Measurements from ENCODE around the gene DNAI1. TPM values are rescaled to one million over a fixed set of nuclear protein-coding genes. Genes with fewer than 3 reads are reported as not detected.
A peak's percentile ranks its signal among the peaks of the same experiment; 100 is the strongest.
"Not testable (repeated sequence)": the region's sequence is repeated elsewhere in the genome, so short reads cannot be mapped to it uniquely, and the experiment has no call there.

Gene DNAI1
- total RNA-seq, 1 donor from 2014 or later, result 1.8 TPM

- Histone ChIP-seq H3K4me3 (ENCODE audit: insufficient read depth, low read depth, low read length) (no peak overlapping the region), H3K27ac (ENCODE audit: low read depth, low read length) (no peak overlapping the region), H3K4me1 (ENCODE audit: insufficient read depth, low read length) (peaks cover 9% of the 10 kb centered on the region), H4K20me1 (ENCODE audit: insufficient read depth, low read length) (peaks cover 69% of the 10 kb centered on the region), H3K9ac (ENCODE audit: low read length) (no peak overlapping the region), H2AFZ (ENCODE audit: low read depth, low read length) (no peak overlapping the region), H3K79me2 (ENCODE audit: insufficient read depth, low read length) (peaks cover 9% of the 10 kb centered on the region), H3K27me3 (ENCODE audit: insufficient read depth, low read length) (no peaks in the 10 kb centered on the region), H3K4me2 (ENCODE audit: low read length) (no peak overlapping the region), H3K36me3 (ENCODE audit: insufficient read depth, low read length) (no peaks in the 10 kb centered on the region), H3K9me3 (ENCODE audit: insufficient read depth, low read depth, low read length) (no peaks in the 10 kb centered on the region)
- DNase-seq (ENCODE audit: low read depth) (peak; percentile 47), FAIRE-seq (peak; percentile 90)
- TF ChIP-seq, protein P1, sequence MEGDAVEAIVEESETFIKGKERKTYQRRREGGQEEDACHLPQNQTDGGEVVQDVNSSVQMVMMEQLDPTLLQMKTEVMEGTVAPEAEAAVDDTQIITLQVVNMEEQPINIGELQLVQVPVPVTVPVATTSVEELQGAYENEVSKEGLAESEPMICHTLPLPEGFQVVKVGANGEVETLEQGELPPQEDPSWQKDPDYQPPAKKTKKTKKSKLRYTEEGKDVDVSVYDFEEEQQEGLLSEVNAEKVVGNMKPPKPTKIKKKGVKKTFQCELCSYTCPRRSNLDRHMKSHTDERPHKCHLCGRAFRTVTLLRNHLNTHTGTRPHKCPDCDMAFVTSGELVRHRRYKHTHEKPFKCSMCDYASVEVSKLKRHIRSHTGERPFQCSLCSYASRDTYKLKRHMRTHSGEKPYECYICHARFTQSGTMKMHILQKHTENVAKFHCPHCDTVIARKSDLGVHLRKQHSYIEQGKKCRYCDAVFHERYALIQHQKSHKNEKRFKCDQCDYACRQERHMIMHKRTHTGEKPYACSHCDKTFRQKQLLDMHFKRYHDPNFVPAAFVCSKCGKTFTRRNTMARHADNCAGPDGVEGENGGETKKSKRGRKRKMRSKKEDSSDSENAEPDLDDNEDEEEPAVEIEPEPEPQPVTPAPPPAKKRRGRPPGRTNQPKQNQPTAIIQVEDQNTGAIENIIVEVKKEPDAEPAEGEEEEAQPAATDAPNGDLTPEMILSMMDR (IDR thresholded peaks at IDR 0.05; ENCODE audit: insufficient read depth, low read depth, low read length), result peak; percentile 83
- no peak for TF ChIP-seq EZH2 (IDR thresholded peaks at IDR 0.05; ENCODE audit: insufficient read depth, low read length)
- Mint-ChIP-seq H3K27me3 (ENCODE audit: low read depth, unreplicated experiment) (no peaks in the 10 kb centered on the region), H3K4me1 (ENCODE audit: low read depth, unreplicated experiment) (peaks cover 14% of the 10 kb centered on the region), H3K36me3 (ENCODE audit: low read depth, unreplicated experiment) (peaks cover 15% of the 10 kb centered on the region), H3K9me3 (ENCODE audit: unreplicated experiment) (no peaks in the 10 kb centered on the region), H3K4me3 (ENCODE audit: unreplicated experiment) (no peak overlapping the region), H3K27ac (ENCODE audit: unreplicated experiment) (no peak overlapping the region)
Measured at GRCh38 chr9:34437006-34437925, 21.3 kb upstream of the DNAI1 start.

GRCh38 chr9:34437926-34438307 is 20.7 kb upstream of the DNAI1 start:
- H2AFZ ChIP-seq (ENCODE audit: low read depth, low read length); H3K4me3 Mint-ChIP-seq (ENCODE audit: unreplicated experiment); H3K27ac ChIP-seq (ENCODE audit: low read depth, low read length); H3K9me3 Mint-ChIP-seq (ENCODE audit: unreplicated experiment); H3K9me3 ChIP-seq (ENCODE audit: insufficient read depth, low read depth, low read length); DNase-seq (ENCODE audit: low read depth); FAIRE-seq; H3K36me3 ChIP-seq (ENCODE audit: insufficient read depth, low read length); H3K27me3 Mint-ChIP-seq (ENCODE audit: low read depth, unreplicated experiment); H3K27me3 ChIP-seq (ENCODE audit: insufficient read depth, low read length); H3K4me1 ChIP-seq (ENCODE audit: insufficient read depth, low read length); H3K27ac Mint-ChIP-seq (ENCODE audit: unreplicated experiment); H3K4me2 ChIP-seq (ENCODE audit: low read length); H3K9ac ChIP-seq (ENCODE audit: low read length); H3K4me3 ChIP-seq (ENCODE audit: insufficient read depth, low read depth, low read length); H3K79me2 ChIP-seq (ENCODE audit: insufficient read depth, low read length): not testable (repeated sequence)
- peaks cover 67% of the 10 kb centered on the region for H4K20me1 ChIP-seq (ENCODE audit: insufficient read depth, low read length)
- H3K4me1 Mint-ChIP-seq (ENCODE audit: low read depth, unreplicated experiment), result peaks cover 17% of the 10 kb centered on the region
- peaks cover 17% of the 10 kb centered on the region for H3K36me3 Mint-ChIP-seq (ENCODE audit: low read depth, unreplicated experiment)

GRCh38 chr9:34438465-34438864 is 20.1 kb upstream of the DNAI1 start:
- H2AFZ ChIP-seq (ENCODE audit: low read depth, low read length); H3K79me2 ChIP-seq (ENCODE audit: insufficient read depth, low read length); H3K4me3 Mint-ChIP-seq (ENCODE audit: unreplicated experiment); H3K4me1 ChIP-seq (ENCODE audit: insufficient read depth, low read length); FAIRE-seq; H3K4me3 ChIP-seq (ENCODE audit: insufficient read depth, low read depth, low read length); H3K9me3 ChIP-seq (ENCODE audit: insufficient read depth, low read depth, low read length); DNase-seq (ENCODE audit: low read depth); H3K9me3 Mint-ChIP-seq (ENCODE audit: unreplicated experiment); H3K27me3 Mint-ChIP-seq (ENCODE audit: low read depth, unreplicated experiment); H3K27ac ChIP-seq (ENCODE audit: low read depth, low read length); H3K36me3 ChIP-seq (ENCODE audit: insufficient read depth, low read length); H3K27ac Mint-ChIP-seq (ENCODE audit: unreplicated experiment); H3K4me2 ChIP-seq (ENCODE audit: low read length); H3K27me3 ChIP-seq (ENCODE audit: insufficient read depth, low read length); H3K9ac ChIP-seq (ENCODE audit: low read length): not testable (repeated sequence)
- Mint-ChIP-seq H3K4me1 (ENCODE audit: low read depth, unreplicated experiment) (peaks cover 23% of the 10 kb centered on the region), H3K36me3 (ENCODE audit: low read depth, unreplicated experiment) (peaks cover 20% of the 10 kb centered on the region)
- H4K20me1 ChIP-seq (ENCODE audit: insufficient read depth, low read length), result peaks cover 67% of the 10 kb centered on the region

Data from astrocyte (in vitro differentiated cells and primary cell).